OCI-LY3 (cell line): Measurements from ENCODE around the gene SLC35D2.

Experiments used
- H2AFZ ChIP-seq: fragments of 200-600, 300-600 bp; shearing (Covaris generic); 2 replicates; pipeline ENCODE4 v1.6.0; 2014; ENCODE audit warnings: antibody characterized with exemption, low read depth, low read length
- H3K27ac ChIP-seq: fragments of 200-600, 300-600 bp; sonication (generic); 2 replicates; pipeline ENCODE4 v1.5.1; 2014; ENCODE audit warnings: mild to moderate bottlenecking, low read length, moderate library complexity, mixed read lengths
- H3K27me3 ChIP-seq: fragments of 200-600, 300-600 bp; sonication (generic); 2 replicates; pipeline ENCODE4 v1.6.1; 2014; ENCODE audit warnings: low read depth, low read length, mixed read lengths
- H3K36me3 ChIP-seq: fragments of 200-600, 300-600 bp; sonication (generic); replicated peaks from 2 replicates; pipeline ENCODE3; 2014; ENCODE audit warnings: low read depth, low read length, mixed read lengths
- H3K4me1 ChIP-seq: fragments of 300-600, 200-600 bp; sonication (generic); 2 replicates; pipeline ENCODE4 v1.6.1; 2014; ENCODE audit warnings: low read length, mixed read lengths
- H3K4me2 ChIP-seq: fragments of 200-600, 300-600 bp; sonication (generic); 2 replicates; pipeline ENCODE4 v1.6.1; 2014; ENCODE audit warnings: low read length, mixed read lengths
- H3K4me3 ChIP-seq: fragments of 300-600, 200-600 bp; sonication (generic); 2 replicates; pipeline ENCODE4 v1.5.1; 2014; ENCODE audit warnings: antibody characterized with exemption, mild to moderate bottlenecking, low read length, moderate library complexity
- H3K79me2 ChIP-seq: fragments of 300-600, 200-600 bp; shearing (Covaris generic); 2 replicates; pipeline ENCODE4 v1.6.1; 2014; ENCODE audit warnings: mild to moderate bottlenecking, low read length, mixed read lengths
- H3K9ac ChIP-seq: fragments of 300-600, 200-600 bp; shearing (Covaris generic); 2 replicates; pipeline ENCODE4 v1.6.0; 2014; ENCODE audit warnings: mild to moderate bottlenecking, low read length, moderate library complexity
- H3K9me3 ChIP-seq: fragments of 200-600, 300-600 bp; shearing (Covaris generic); 2 replicates; pipeline ENCODE4 v1.6.1; 2014; ENCODE audit warnings: low read length, mixed read lengths; ENCODE audit not compliant: insufficient read depth
- H4K20me1 ChIP-seq: fragments of 200-600, 300-600 bp; sonication (generic); 2 replicates; pipeline ENCODE4 v1.6.1; 2016; ENCODE audit warnings: low read length, mixed read lengths; ENCODE audit not compliant: insufficient read depth
- CTCF ChIP-seq: fragments of 200-600, 300-600 bp; sonication (generic); IDR thresholded peaks from 2 replicates; pipeline ENCODE4 v1.5.1; 2014; ENCODE audit warnings: antibody characterized with exemption, low read length, low read depth
- EZH2phosphoT487 ChIP-seq: fragments of 200-600 bp; shearing (Covaris generic); IDR thresholded peaks from 2 replicates; pipeline ENCODE4 v1.6.1; 2018; ENCODE audit warnings: antibody characterized with exemption, mixed run types, low read depth

The SLC35D2 gene

GRCh38 chr9:96294159-96294545 is 89.4 kb downstream of the SLC35D2 start:
- Histone ChIP-seq H3K27ac (no peak overlapping the region), H3K9me3 (no peaks in the 10 kb centered on the region), H3K27me3 (no peaks in the 10 kb centered on the region), H3K4me2 (no peak overlapping the region), H2AFZ (no peak overlapping the region), H4K20me1 (no peaks in the 10 kb centered on the region), H3K9ac (no peak overlapping the region), H3K36me3 (no peaks in the 10 kb centered on the region), H3K79me2 (no peaks in the 10 kb centered on the region), H3K4me1 (no peaks in the 10 kb centered on the region), H3K4me3 (no peak overlapping the region)
- TF ChIP-seq EZH2phosphoT487, result no peak
- TF ChIP-seq CTCF, result no peak

DNA sequence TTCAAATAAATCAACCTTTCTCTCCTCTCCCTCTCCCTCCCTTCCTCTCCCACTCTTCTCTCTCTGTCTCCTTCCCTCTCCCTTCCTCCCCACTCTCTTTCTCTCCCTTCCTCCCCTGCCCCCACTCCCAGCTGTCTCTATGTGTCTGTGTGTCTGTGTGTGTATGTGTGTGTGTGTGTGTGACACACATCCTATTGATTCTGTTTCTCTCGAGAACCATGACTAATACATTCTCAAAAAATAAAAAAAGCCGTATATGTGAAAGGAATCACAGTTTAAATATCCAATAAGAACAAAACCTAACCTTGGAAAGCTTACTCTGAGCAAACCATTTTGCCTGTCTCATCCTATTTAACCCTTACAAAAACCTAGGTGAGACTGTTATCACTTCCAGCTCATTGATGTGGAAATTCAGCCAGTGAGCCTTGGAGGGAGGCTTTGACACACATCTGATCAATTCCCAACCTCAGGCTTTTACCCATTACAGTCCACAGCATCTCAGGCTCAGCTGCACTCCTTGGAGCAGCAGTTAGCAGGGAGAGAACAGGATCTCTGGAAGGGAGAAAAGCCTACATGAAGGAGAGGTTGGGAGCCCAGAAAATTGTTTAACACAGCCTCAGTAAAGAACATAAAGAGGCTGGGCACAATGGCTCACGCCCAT is 89.9 kb downstream of the SLC35D2 start:
- TF ChIP-seq EZH2phosphoT487 (no peak), CTCF (no peak)
- H3K9me3 ChIP-seq, result no peaks in the 10 kb centered on the region

DNA sequence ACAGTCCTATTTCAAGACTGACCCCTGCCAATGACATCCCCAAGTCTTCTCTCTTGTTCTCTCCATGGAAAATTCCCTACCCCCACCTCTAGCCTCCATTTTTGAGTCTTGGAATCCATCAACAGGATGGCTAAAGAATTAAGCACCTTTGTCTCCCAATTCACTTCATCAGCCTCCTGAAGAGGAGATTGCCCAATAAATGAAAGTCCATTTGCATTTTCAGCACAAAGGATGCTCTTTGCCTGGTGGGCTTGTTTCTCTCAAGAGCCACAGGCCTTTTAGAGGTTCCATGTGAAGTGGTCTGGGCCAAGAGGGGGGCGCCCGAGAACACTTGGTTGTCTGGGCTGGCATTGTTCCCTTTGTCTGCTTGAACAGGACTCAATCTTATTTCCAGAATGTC is 94.1 kb downstream of the SLC35D2 start:
- H3K4me2 ChIP-seq, result no peak overlapping the region
- H3K27ac ChIP-seq, result no peak overlapping the region
- no peaks in the 10 kb centered on the region for H3K36me3 ChIP-seq
- TF ChIP-seq CTCF (no peak), EZH2phosphoT487 (no peak)
- no peaks in the 10 kb centered on the region for H3K9me3 ChIP-seq
- H3K4me3 ChIP-seq, result no peak overlapping the region
- H3K4me1 ChIP-seq, result no peaks in the 10 kb centered on the region
- H3K79me2 ChIP-seq, result no peaks in the 10 kb centered on the region
- no peak overlapping the region for H2AFZ ChIP-seq
- no peaks in the 10 kb centered on the region for H4K20me1 ChIP-seq
- H3K9ac ChIP-seq, result no peak overlapping the region
- no peaks in the 10 kb centered on the region for H3K27me3 ChIP-seq

More for the DNA sequence above, 89.9 kb downstream of the SLC35D2 start:
- Histone ChIP-seq H3K79me2 (no peaks in the 10 kb centered on the region), H3K4me3 (no peak overlapping the region), H3K4me1 (no peaks in the 10 kb centered on the region), H3K4me2 (no peak overlapping the region), H3K9ac (no peak overlapping the region), H2AFZ (no peak overlapping the region), H4K20me1 (no peaks in the 10 kb centered on the region), H3K27me3 (no peaks in the 10 kb centered on the region), H3K36me3 (no peaks in the 10 kb centered on the region), H3K27ac (no peak overlapping the region)

DNA sequence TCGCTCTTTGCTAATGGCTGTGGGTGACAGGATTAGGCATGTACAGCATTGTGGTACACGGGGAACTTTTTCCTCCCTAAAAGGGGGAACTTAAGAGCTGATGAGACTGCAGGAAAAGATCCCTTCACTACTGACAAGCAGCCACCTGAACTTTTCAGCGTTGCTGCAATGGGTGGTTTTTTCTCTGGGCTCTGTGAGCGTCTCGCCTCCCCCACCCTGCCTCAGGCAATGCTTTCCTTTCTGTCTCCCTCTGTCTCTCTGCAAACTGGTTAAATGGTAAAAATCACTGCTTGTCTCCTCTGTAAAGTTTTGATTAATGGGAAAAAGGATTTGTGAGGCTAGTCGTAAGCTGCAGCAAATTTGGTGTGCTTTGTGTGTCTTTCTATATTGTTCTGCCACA is 101.9 kb downstream of the SLC35D2 start:
- no peaks in the 10 kb centered on the region for H3K36me3 ChIP-seq
- H3K4me1 ChIP-seq, result no peaks in the 10 kb centered on the region
- no peaks in the 10 kb centered on the region for H3K27me3 ChIP-seq
- no peak overlapping the region for H3K4me3 ChIP-seq
- H4K20me1 ChIP-seq, result no peaks in the 10 kb centered on the region
- no peaks in the 10 kb centered on the region for H3K79me2 ChIP-seq
- H2AFZ ChIP-seq, result no peak overlapping the region
- no peak overlapping the region for H3K27ac ChIP-seq
- no peak overlapping the region for H3K9ac ChIP-seq
- TF ChIP-seq CTCF (no peak), EZH2phosphoT487 (no peak)
- H3K9me3 ChIP-seq, result no peaks in the 10 kb centered on the region
- no peak overlapping the region for H3K4me2 ChIP-seq
